Measurements from ENCODE around the gene SNTA1. TPM values are rescaled to one million over a fixed set of nuclear protein-coding genes. Genes with fewer than 3 reads are reported as not detected.

Gene SNTA1
- total RNA-seq, result 1 to 10 TPM; 4.4 to 7.8 (median 5.5) TPM
- 5.9 TPM for total RNA-seq (2013)
- total RNA-seq, result 2.0 to 22.6 (median 7.2) reads per million in 29 experiments

GRCh38 chr20:33443512-33444239 is at the start of gene SNTA1:
Gene SNTA1 (minus strand): TSS chr20:33443763. CDS start chr20:33443620, 143 bp downstream.
- Mint-ChIP-seq H3K4me3 (peak within 1 kb of the TSS; percentile 89 to 90 (median 89)), H3K4me1 (peaks cover 21 to 27% (median 27%) of the 10 kb centered on the region in 3 donors), H3K27me3 (no peaks in the 10 kb centered on the region), H3K36me3 (no peaks in the 10 kb centered on the region), H3K9me3 (no peaks in the 10 kb centered on the region), H3K27ac (peak within 1 kb of the TSS; percentile 86 to 90)
- H3K27ac ChIP-seq (ENCODE audit: low read length), result peak within 1 kb of the TSS; percentile 74
- no peaks in the 10 kb centered on the region for H3K27me3 ChIP-seq (replicated peaks in 1 of 2; ENCODE audit: control insufficient read depth in 2 of 2, extremely low read depth in 1 of 2, insufficient read depth in 2 of 2, low read length in 1 of 2)
- H3K9me3 ChIP-seq, result no peaks in the 10 kb centered on the region
- DNase-seq (peak; percentile 44 to 88 (median 67)), ATAC-seq (replicated peaks in 1 of 4) (peak; percentile 72 to 85 (median 82))
- peaks cover 3 to 23% of the 10 kb centered on the region in 2 experiments for H3K4me1 ChIP-seq (ENCODE audit: control insufficient read depth in 1 of 2, extremely low read depth in 1 of 2, insufficient read depth in 2 of 2, low read length in 2 of 2)
- WGBS (ENCODE audit: insufficient coverage), result under 1% methylated on average over 72 of the region's 75 CpGs
- no peaks in the 10 kb centered on the region for H3K36me3 ChIP-seq (ENCODE audit: control insufficient read depth in 2 of 2, extremely low read depth in 1 of 2, insufficient read depth in 1 of 2, low read length in 1 of 2)
- ChIA-PET CTCF (interaction anchor here in 1 of 2 donors (0.6 to 2.4 kb wide), 6 partner anchors 42 to 472 kb away, joined by 3 to 11 read pairs (median 5); partner anchors contain the start of genes ACTL10, CBFA2T2 and CDK5RAP1), POLR2A (interaction anchor here (0.6 to 0.7 kb wide), 2 partner anchors 42 to 331 kb away, joined by 3 to 4 read pairs; no protein-coding TSS in a partner anchor)
- peak within 1 kb of the TSS; percentile 90 to 91 for H3K4me3 ChIP-seq (ENCODE audit: control insufficient read depth in 1 of 2, extremely low read depth in 1 of 2, low read length in 1 of 2)

DNA sequence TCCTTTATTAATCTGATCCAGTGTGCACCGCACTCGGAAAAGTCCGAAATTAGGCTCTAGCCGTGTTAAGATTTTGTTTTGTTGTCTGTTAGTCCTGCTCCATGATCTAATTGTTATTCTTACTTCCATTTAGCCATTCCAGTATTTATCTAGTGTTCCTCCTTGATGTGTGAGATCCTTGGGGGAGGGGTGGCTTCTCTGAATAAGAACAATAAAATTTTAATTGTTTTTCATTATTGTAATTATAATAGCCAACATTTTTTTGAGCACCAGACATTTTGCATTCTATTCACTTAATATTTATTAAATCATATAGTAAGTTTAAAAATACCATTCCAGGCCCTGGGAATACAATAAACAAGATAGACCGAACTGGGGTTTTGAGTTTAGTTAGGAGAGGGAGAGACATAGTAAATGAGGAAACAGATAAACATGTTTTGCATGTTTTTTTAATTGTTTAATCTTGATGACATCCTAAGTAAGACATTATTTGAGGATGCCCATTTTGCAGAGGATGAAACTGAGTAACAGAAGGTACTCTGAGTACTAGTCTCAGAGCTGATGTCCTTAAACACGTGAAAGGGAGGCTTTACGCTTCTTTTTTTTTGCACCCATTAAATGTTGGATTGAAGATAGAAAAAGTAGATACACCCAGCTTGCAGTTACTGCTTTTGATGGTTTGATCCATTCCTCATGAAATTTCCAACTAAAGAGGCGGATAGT is 47.5 kb upstream of the SNTA1 start:
- ATAC-seq (replicated peaks in 1 of 4), result no peak
- H3K4me1 Mint-ChIP-seq, result peaks cover 21 to 28% (median 27%) of the 10 kb centered on the region in 3 donors

GRCh38 chr20:33490023-33490933 is 46.7 kb upstream of the SNTA1 start, which contains the start of gene CBFA2T2:
Gene CBFA2T2 (plus strand): TSS chr20:33490096. CDS start chr20:33490268, 172 bp downstream.
- H3K4me3 Mint-ChIP-seq, result peak within 1 kb of the TSS; percentile 83 to 84 (median 83)
- H3K4me3 ChIP-seq (ENCODE audit: control insufficient read depth in 1 of 2, extremely low read depth in 1 of 2, low read length in 1 of 2), result peak within 1 kb of the TSS; percentile 73 to 82

More for the DNA sequence above, 47.5 kb upstream of the SNTA1 start:
- peaks cover 8 to 24% of the 10 kb centered on the region in 2 experiments for H3K4me1 ChIP-seq (ENCODE audit: control insufficient read depth in 1 of 2, extremely low read depth in 1 of 2, insufficient read depth in 2 of 2, low read length in 2 of 2)
- H3K27ac Mint-ChIP-seq, result peak overlapping the region; percentile 12 to 76
- no peak overlapping the region for H3K27ac ChIP-seq (ENCODE audit: low read length)
- CTCF ChIA-PET, result interaction anchor here (0.7 to 1.6 kb wide), 2 partner anchors 176 to 352 kb away, joined by 5 to 9 read pairs; partner anchors contain the start of gene ACTL10 (in 1 of the 2)
- H3K9me3 Mint-ChIP-seq, result no peaks in the 10 kb centered on the region
- DNase-seq, result no peak
- peak overlapping the region; percentile 83 to 84 (median 83) for H3K4me3 Mint-ChIP-seq
- 93% methylated on average over 2 of the region's 8 CpGs for whole genome bisulfite sequencing (ENCODE audit: insufficient coverage)
- H3K36me3 ChIP-seq (ENCODE audit: control insufficient read depth in 2 of 2, extremely low read depth in 1 of 2, insufficient read depth in 1 of 2, low read length in 1 of 2), result no peaks in the 10 kb centered on the region
- no peaks in the 10 kb centered on the region for H3K9me3 ChIP-seq
- POLR2A ChIA-PET, result interaction anchor here in 1 of 2 donors (0.9 kb wide), 1 partner anchor 15 kb away, joined by 3 read pairs; no protein-coding TSS in a partner anchor
- H3K27me3 ChIP-seq (replicated peaks in 1 of 2; ENCODE audit: control insufficient read depth in 2 of 2, extremely low read depth in 1 of 2, insufficient read depth in 2 of 2, low read length in 1 of 2), result no peaks in the 10 kb centered on the region
- H3K27me3 Mint-ChIP-seq, result no peaks in the 10 kb centered on the region
- H3K36me3 Mint-ChIP-seq, result no peaks in the 10 kb centered on the region
- H3K4me3 ChIP-seq (ENCODE audit: control insufficient read depth in 1 of 2, extremely low read depth in 1 of 2, low read length in 1 of 2), result peak overlapping the region; percentile 73 to 82

GRCh38 chr20:33489495-33490022 is 46.0 kb upstream of the SNTA1 start:
- peak overlapping the region; percentile 89 to 93 for H3K27ac Mint-ChIP-seq
- WGBS (ENCODE audit: insufficient coverage), result 0% methylated on average over 24 of the region's 36 CpGs

More at GRCh38 chr20:33490023-33490933, 46.7 kb upstream of the SNTA1 start, which contains the start of gene CBFA2T2:
- under 1% methylated on average over 75 of the region's 105 CpGs for whole genome bisulfite sequencing (ENCODE audit: insufficient coverage)
- Histone ChIP-seq H3K36me3 (ENCODE audit: control insufficient read depth in 2 of 2, extremely low read depth in 1 of 2, insufficient read depth in 1 of 2, low read length in 1 of 2) (no peaks in the 10 kb centered on the region), H3K27me3 (replicated peaks in 1 of 2; ENCODE audit: control insufficient read depth in 2 of 2, extremely low read depth in 1 of 2, insufficient read depth in 2 of 2, low read length in 1 of 2) (no peaks in the 10 kb centered on the region), H3K27ac (ENCODE audit: low read length) (peak within 1 kb of the TSS; percentile 93), H3K9me3 (no peaks in the 10 kb centered on the region), H3K4me1 (ENCODE audit: control insufficient read depth in 1 of 2, extremely low read depth in 1 of 2, insufficient read depth in 2 of 2, low read length in 2 of 2) (peaks cover 8 to 24% of the 10 kb centered on the region in 2 experiments)
- Mint-ChIP-seq H3K9me3 (no peaks in the 10 kb centered on the region), H3K27ac (peak within 1 kb of the TSS; percentile 89 to 93), H3K27me3 (no peaks in the 10 kb centered on the region), H3K36me3 (no peaks in the 10 kb centered on the region), H3K4me1 (peaks cover 20 to 24% (median 23%) of the 10 kb centered on the region in 3 donors)
- ChIA-PET CTCF (interaction anchor here in 1 of 2 donors (0.9 to 1.6 kb wide), 3 partner anchors 46 to 177 kb away, joined by 4 to 9 read pairs (median 5); partner anchors contain the start of genes ACTL10 and SNTA1), POLR2A (interaction anchor here (0.6 to 1.1 kb wide), 4 partner anchors 16 to 79 kb away, joined by 3 to 9 read pairs (median 6); no protein-coding TSS in a partner anchor)
- peak in 4 of 35 experiments; percentile 1 to 7 (median 2) for DNase-seq
- peak; percentile 56 to 63 (median 59) for ATAC-seq (replicated peaks in 1 of 4)

More at GRCh38 chr20:33489495-33490022, 46.0 kb upstream of the SNTA1 start:
- POLR2A ChIA-PET, result interaction anchor here (0.6 to 1.1 kb wide), 4 partner anchors 45 to 624 kb away, joined by 3 to 9 read pairs (median 6); no protein-coding TSS in a partner anchor
- no peaks in the 10 kb centered on the region for H3K36me3 Mint-ChIP-seq
- H3K9me3 Mint-ChIP-seq, result no peaks in the 10 kb centered on the region
- no peaks in the 10 kb centered on the region for H3K9me3 ChIP-seq
- H3K4me1 ChIP-seq (ENCODE audit: control insufficient read depth in 1 of 2, extremely low read depth in 1 of 2, insufficient read depth in 2 of 2, low read length in 2 of 2), result peaks cover 8 to 24% of the 10 kb centered on the region in 2 experiments
- no peaks in the 10 kb centered on the region for H3K36me3 ChIP-seq (ENCODE audit: control insufficient read depth in 2 of 2, extremely low read depth in 1 of 2, insufficient read depth in 1 of 2, low read length in 1 of 2)
- H3K27ac ChIP-seq (ENCODE audit: low read length), result peak overlapping the region; percentile 93
- peak overlapping the region; percentile 46 to 62 for H3K4me3 ChIP-seq (ENCODE audit: control insufficient read depth in 1 of 2, extremely low read depth in 1 of 2, low read length in 1 of 2)
- DNase-seq, result peak; percentile 96 to 99 (median 98)
- CTCF ChIA-PET, result interaction anchor here in 1 of 2 donors (0.9 to 1.6 kb wide), 3 partner anchors 45 to 178 kb away, joined by 4 to 9 read pairs (median 5); partner anchors contain the start of genes ACTL10 and SNTA1
- ATAC-seq (replicated peaks in 1 of 4), result peak; percentile 94 to 97 (median 96)
- H3K27me3 Mint-ChIP-seq, result no peaks in the 10 kb centered on the region
- H3K27me3 ChIP-seq (replicated peaks in 1 of 2; ENCODE audit: control insufficient read depth in 2 of 2, extremely low read depth in 1 of 2, insufficient read depth in 2 of 2, low read length in 1 of 2), result no peaks in the 10 kb centered on the region
- peaks cover 14 to 23% (median 21%) of the 10 kb centered on the region in 3 donors for H3K4me1 Mint-ChIP-seq
- peak overlapping the region; percentile 76 to 83 (median 83) for H3K4me3 Mint-ChIP-seq
